Subcutaneous adipose tissue (tissue), 4 donors: ENCODE data around the gene TMEM86B. TPM values are rescaled to one million over a fixed set of nuclear protein-coding genes. Genes with fewer than 3 reads are reported as not detected.

Source experiments
- total RNA-seq, 4 donors: library from RNA; depleted of rRNA; stranded (reverse); fragments of >200 nt; gene quantifications; one replicate each; pipeline ENCODE4 v1.1.0, GENCODE V29; 2016
- TF ChIP-seq, protein P1 (sequence below): fragments of 450-650 bp; IDR thresholded peaks from one replicate; pipeline ENCODE4 v1.5.1; 2016; ENCODE audit warnings: low read depth, mild to moderate bottlenecking, control low read depth, antibody characterized with exemption, moderate library complexity

The TMEM86B gene
- total RNA-seq, 4 donors from 2014 or later, result 0.22 to 2.3 TPM; not detected in 2

DNA sequence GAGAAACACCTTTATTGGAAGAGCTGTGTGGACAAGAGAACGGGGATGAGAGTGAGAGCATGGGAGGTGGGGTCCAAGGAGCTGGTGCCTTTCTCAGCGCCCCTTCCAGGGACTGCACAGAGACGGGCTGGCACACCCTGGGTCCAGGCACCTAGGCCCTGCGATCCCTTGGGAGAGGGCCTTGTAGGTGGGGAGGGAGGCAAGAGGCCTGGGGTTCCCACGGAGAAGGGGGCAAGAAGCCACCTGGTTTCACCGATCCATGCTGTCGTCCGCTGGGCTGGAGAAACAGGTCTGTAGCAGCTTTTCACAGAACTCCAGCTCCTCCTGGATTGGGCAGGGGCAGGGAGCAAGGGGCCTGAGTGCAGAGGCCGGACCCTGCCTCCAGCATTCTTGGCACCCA, 33.8 kb upstream of the TMEM86B start:
- TF ChIP-seq, protein P1, sequence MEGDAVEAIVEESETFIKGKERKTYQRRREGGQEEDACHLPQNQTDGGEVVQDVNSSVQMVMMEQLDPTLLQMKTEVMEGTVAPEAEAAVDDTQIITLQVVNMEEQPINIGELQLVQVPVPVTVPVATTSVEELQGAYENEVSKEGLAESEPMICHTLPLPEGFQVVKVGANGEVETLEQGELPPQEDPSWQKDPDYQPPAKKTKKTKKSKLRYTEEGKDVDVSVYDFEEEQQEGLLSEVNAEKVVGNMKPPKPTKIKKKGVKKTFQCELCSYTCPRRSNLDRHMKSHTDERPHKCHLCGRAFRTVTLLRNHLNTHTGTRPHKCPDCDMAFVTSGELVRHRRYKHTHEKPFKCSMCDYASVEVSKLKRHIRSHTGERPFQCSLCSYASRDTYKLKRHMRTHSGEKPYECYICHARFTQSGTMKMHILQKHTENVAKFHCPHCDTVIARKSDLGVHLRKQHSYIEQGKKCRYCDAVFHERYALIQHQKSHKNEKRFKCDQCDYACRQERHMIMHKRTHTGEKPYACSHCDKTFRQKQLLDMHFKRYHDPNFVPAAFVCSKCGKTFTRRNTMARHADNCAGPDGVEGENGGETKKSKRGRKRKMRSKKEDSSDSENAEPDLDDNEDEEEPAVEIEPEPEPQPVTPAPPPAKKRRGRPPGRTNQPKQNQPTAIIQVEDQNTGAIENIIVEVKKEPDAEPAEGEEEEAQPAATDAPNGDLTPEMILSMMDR, result no peak

DNA sequence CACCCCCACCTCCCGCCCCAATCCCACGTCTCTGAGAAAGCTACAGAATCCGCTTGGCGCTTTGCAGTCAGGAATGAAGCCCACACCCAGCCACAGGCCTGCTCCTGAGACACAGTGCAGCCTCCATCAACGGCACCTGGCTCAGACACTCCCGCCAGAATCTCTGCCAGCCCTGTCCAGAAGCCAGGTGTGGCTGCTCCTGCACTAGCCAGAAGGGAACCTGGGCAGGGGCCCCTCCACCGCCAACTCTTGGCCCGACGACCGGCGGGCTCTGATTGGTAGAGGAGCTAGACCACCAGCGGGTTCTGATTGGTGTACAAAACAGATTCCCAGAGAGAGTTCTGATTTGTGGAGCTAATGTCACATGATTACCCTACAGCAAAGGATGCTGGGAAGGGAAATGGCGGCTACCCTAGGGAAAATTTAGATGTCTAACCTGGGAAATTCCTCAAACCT, 33.1 kb upstream of the TMEM86B start:
- TF ChIP-seq, protein P1, result no peak

DNA sequence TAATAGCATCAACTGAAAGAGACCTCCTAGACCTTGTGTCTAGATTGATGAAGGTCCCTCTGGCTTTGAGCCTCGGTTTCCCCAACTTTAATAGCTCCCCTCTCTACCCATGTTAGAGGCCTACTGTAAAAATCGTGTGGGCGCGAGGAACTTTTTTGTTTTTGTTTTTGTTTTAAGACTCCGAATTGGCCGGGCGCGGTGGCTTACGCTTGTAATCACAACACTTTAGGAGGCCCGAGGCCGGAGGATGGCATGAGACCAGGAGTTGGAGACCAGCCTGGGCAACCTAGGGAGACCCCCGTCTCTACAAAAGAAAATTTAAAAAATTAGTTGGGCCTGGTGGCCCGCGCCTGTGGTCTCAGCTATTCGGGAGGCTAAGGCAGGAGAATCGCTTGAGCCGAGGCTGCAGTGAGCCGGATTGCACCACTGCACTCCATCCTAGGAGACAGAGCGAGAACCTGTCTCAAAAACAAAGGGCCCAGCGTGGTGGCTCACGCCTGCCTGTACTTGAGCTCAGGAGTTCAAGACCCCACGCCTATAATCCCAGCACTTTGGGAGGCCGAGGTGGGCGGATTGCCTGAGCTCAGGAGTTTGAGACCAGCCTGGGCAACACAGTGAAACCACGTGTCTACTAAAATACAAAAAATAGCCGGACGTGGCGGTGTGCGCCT, 31.1 kb upstream of the TMEM86B start:
- TF ChIP-seq, protein P1, result no peak

DNA sequence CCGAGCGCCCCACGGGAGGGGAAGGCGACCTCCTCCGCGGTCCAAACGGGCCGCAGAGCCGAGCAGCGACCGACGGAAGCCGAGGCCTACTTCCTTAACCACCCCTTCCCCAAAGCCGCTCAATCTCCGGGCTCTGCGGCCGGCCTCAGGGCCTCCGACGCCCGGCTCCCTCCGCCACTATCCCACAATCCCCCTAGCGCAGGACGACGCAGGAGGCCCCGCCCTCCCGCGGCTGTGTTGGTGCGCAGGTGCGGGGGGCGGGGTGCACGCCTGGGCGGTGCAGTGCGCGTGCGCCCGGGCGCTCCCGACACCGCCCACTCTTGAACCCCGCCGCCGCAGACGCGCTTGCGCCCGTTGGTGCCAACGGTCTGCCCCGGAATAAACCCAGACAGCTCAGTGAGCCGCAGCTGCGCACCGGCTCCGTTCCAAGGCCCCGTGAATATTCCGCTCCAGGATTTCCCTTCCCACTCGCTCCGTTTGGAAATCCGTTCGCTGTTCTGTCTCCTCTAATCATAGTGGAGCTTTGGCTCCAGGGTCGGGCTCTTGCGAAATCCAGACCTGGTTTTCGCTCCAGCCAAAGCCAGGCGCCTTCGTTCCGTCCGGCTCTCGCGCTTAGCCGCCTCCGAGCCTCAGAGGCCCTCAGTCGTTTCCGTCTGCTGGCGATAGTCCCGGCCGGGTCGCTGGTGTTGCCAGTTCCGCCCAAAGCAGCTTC, 30.4 kb upstream of the TMEM86B start, which contains the start of gene PPP6R1:
TSS of gene PPP6R1 (minus strand) at position 190 of the 712 bp plus-strand sequence. CDS start 11,914 bp downstream, outside the sequence.
- TF ChIP-seq, protein P1, result no peak

DNA sequence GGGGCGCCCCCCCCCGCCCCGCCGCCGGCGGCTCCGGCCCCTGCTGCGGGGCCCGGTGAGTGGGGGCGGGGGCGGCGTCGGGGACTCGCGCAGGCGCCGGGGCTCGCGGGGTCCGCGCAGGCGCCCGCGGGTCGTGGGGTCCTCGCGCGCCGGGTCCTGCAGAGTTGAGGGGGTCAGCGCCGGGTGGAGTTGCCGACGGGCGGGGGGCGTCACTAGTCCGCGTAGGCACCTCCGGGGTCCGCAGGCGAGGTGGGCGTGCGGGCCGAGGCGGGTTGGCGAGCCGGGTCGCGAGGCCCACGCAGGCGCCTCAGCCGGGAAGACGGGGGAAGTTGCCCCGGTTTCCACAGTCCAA, 29.9 kb upstream of the TMEM86B start:
- TF ChIP-seq, protein P1, result no peak

DNA sequence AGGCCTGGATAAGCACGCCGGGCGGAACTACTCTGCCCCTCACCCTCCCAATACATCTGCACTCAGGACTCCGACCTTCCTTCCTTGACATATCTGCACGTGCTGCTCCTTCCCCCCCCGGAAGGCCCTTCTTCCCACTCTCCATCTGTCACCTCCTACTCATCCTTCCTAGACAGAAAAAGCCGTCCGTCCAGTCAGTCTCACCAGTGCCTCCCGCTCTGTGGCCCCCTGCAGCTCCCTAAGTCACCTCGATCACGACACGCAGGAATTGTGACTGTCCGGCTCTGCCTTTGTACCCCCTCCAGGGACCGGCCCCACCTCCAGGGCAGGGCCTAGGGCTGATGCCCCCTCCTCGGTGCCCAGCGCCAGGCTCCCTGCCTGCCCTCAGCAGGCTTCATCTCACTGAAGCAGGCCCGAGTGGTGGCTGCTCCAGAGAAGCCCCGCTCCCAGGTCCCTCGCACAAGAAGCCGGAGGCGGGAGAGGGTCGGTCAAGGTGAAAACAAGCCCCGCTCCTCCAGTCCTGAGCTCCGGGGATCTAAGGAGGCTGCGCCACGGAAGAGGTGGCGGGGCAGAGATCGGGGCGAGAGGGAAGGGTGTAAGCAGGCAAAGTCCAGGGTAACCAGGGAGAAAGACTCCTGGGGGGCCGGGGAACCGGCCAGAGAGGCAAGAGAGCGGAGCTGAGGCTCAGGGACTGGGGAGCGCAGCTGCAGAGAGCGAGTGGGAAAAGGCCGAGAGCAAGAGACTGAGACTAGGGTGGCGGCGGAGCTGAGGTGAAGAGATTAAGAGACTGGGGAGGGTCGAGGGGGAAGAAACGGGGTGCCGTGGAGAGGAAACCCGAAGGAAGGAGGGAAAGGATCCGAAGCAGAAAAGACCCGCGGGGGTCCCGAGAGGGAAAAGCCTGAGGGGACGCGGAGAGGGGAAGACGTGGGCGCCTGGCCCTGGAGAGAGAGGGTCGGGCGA, 29.2 kb upstream of the TMEM86B start:
- TF ChIP-seq, protein P1, result no peak
